Dedifferentiated amniotic fluid mesenchymal stem cell (primary cell): ENCODE measurements around the gene VWA7.
A peak's percentile ranks its signal among the peaks of the same experiment; 100 is the strongest.
"Not testable (repeated sequence)": the region's sequence is repeated elsewhere in the genome, so short reads cannot be mapped to it uniquely, and the experiment has no call there.

Experiments
- DNase-seq: peaks from one replicate; pipeline ENCODE4 v3.0.0-alpha.2; 2016; ENCODE audit errors: extremely low spot score

The VWA7 gene

GRCh38 chr6:31805939-31806469, 28.9 kb upstream of the VWA7 start:
- DNase-seq = no peak

GRCh38 chr6:31801031-31801927, 24.2 kb upstream of the VWA7 start:
- DNase-seq = not testable (repeated sequence)

GRCh38 chr6:31799781-31800180, 22.7 kb upstream of the VWA7 start:
- DNase-seq = no peak

GRCh38 chr6:31797588-31797987, 20.5 kb upstream of the VWA7 start:
- DNase-seq = no peak

- no peak for DNase-seq
Measured at GRCh38 chr6:31796993-31797385, 19.9 kb upstream of the VWA7 start.

GRCh38 chr6:31795616-31796298, 18.6 kb upstream of the VWA7 start, which contains the start of gene VARS1:
Gene VARS1 (minus strand): TSS chr6:31795752. CDS start chr6:31795217, 535 bp downstream.
- DNase-seq = peak; percentile 79

GRCh38 chr6:31794866-31795615, 17.9 kb upstream of the VWA7 start:
- no peak for DNase-seq

- peak; percentile 38 for DNase-seq
Measured at GRCh38 chr6:31794294-31794865, 17.3 kb upstream of the VWA7 start.

GRCh38 chr6:31793927-31794245, 16.8 kb upstream of the VWA7 start:
- not testable (repeated sequence) for DNase-seq

- no peak for DNase-seq
Measured at GRCh38 chr6:31792761-31793171, 15.6 kb upstream of the VWA7 start.

GRCh38 chr6:31792090-31792374, 14.9 kb upstream of the VWA7 start:
- no peak for DNase-seq

- peak; percentile 40 for DNase-seq
Measured at GRCh38 chr6:31791324-31792089, 14.4 kb upstream of the VWA7 start.

GRCh38 chr6:31785475-31785874, 8.3 kb upstream of the VWA7 start:
- no peak for DNase-seq

GRCh38 chr6:31784098-31784925, 7.2 kb upstream of the VWA7 start:
- DNase-seq = no peak

GRCh38 chr6:31782126-31782855, 5.2 kb upstream of the VWA7 start:
- DNase-seq = no peak

GRCh38 chr6:31781244-31782125, 4.4 kb upstream of the VWA7 start:
- DNase-seq = no peak

GRCh38 chr6:31780507-31781243, 3.5 kb upstream of the VWA7 start:
- no peak for DNase-seq

GRCh38 chr6:31779908-31780307, 2.8 kb upstream of the VWA7 start:
- DNase-seq = no peak
